PC-9 (cell line): Measurements from ENCODE around the gene HOXD10. TPM values are rescaled to one million over a fixed set of nuclear protein-coding genes. Genes with fewer than 3 reads are reported as not detected.

Experiments
- BruUV-seq: library from RNA; stranded (reverse); fragments of 400-500 nt; replicated peaks from 2 replicates; lab custom pipeline; 2021; lab: Mats Ljungman, UMichigan
- CTCF ChIA-PET: fragments of 300-600 bp; sonication (Branson Sonifier 250); formaldehyde crosslinking; loops from one replicate; lab custom pipeline; 2022; ENCODE audit warnings: antibody characterized with exemption; lab: Charles Lee
- POLR2A ChIA-PET: fragments of 300-600 bp; sonication (Branson Sonifier 250); formaldehyde crosslinking; loops from one replicate; lab custom pipeline; 2022; ENCODE audit warnings: antibody characterized with exemption; ENCODE audit not compliant: unreplicated experiment; lab: Charles Lee
- DNase-seq, 2 experiments: peaks; one replicate each; pipeline versions ENCODE4 v3.0.0 to v3.0.0-alpha.2; 2015 to 2022; ENCODE audit warnings: mixed read lengths in 1 of 2
- H2AFZ ChIP-seq: fragments of 200-600 bp; sonication (generic); 2 replicates; pipeline ENCODE4 v1.8.1; 2017; ENCODE audit warnings: antibody characterized with exemption
- H3F3A ChIP-seq: fragments of 200-600 bp; sonication (generic); 2 replicates; pipeline ENCODE4 v1.8.1; 2017; ENCODE audit warnings: antibody characterized with exemption, mild to moderate bottlenecking, low read depth; ENCODE audit not compliant: insufficient read depth
- H3K27ac ChIP-seq: fragments of 200-600 bp; sonication (generic); 2 replicates; pipeline ENCODE4 v1.6.1; 2016; ENCODE audit warnings: mixed run types
- H3K27me3 ChIP-seq: fragments of 200-600 bp; sonication (generic); 2 replicates; pipeline ENCODE4 v1.6.1; 2016; ENCODE audit warnings: low read depth, mixed run types; ENCODE audit not compliant: insufficient read depth
- H3K36me3 ChIP-seq: fragments of 200-600 bp; sonication (generic); 2 replicates; pipeline ENCODE4 v1.6.1; 2016; ENCODE audit warnings: low read depth, mixed run types
- H3K4me1 ChIP-seq: fragments of 200-600 bp; sonication (generic); replicated peaks from 2 replicates; pipeline ENCODE4 v1.6.1; 2016; ENCODE audit warnings: mixed run types; ENCODE audit not compliant: insufficient read depth
- H3K4me2 ChIP-seq: fragments of 200-600 bp; sonication (generic); 2 replicates; pipeline ENCODE4 v1.6.1; 2017; ENCODE audit warnings: mixed run types
- H3K4me3 ChIP-seq: fragments of 200-600 bp; sonication (generic); 2 replicates; pipeline ENCODE4 v1.6.1; 2016; ENCODE audit warnings: mixed run types
- H3K79me2 ChIP-seq: fragments of 200-600 bp; sonication (generic); 2 replicates; pipeline ENCODE4 v1.6.1; 2017; ENCODE audit warnings: low read depth, mixed run types
- H3K9me2 ChIP-seq: fragments of 200-600 bp; sonication (generic); 2 replicates; pipeline ENCODE4 v1.8.1; 2017; ENCODE audit warnings: mild to moderate bottlenecking; ENCODE audit not compliant: insufficient read depth
- H3K9me3 ChIP-seq: fragments of 200-600 bp; sonication (generic); 2 replicates; pipeline ENCODE4 v1.8.1; 2016; ENCODE audit warnings: low read depth; ENCODE audit not compliant: insufficient read depth
- H4K20me1 ChIP-seq: fragments of 200-600 bp; sonication (generic); 2 replicates; pipeline ENCODE4 v1.8.1; 2017; ENCODE audit not compliant: insufficient read depth
- EZH2 ChIP-seq: fragments of 200-600 bp; sonication (generic); IDR thresholded peaks from 2 replicates; pipeline ENCODE4 v1.8.0; 2017; ENCODE audit warnings: antibody characterized with exemption, low read depth
- intact Hi-C: fragments of 100-400 bp; cut with micrococcal nuclease; formaldehyde crosslinking; loops from one replicate; pipeline ENCODE4 v1.10.0; 2022; ENCODE audit not compliant: unreplicated experiment
- total RNA-seq: library from RNA; stranded (reverse); gene quantifications from 2 replicates; pipeline ENCODE4 v1.2.3, GENCODE V29; 2021
- TF ChIP-seq, protein P1 (sequence below): fragments of 200-600 bp; sonication (generic); conservative IDR thresholded peaks from 2 replicates; pipeline ENCODE4 v1.6.1; 2017; ENCODE audit warnings: mixed run types, antibody characterized with exemption, mild to moderate bottlenecking, moderate library complexity

HOXD10 gene
- total RNA-seq, 1 experiment from 2014 or later = not detected

DNA sequence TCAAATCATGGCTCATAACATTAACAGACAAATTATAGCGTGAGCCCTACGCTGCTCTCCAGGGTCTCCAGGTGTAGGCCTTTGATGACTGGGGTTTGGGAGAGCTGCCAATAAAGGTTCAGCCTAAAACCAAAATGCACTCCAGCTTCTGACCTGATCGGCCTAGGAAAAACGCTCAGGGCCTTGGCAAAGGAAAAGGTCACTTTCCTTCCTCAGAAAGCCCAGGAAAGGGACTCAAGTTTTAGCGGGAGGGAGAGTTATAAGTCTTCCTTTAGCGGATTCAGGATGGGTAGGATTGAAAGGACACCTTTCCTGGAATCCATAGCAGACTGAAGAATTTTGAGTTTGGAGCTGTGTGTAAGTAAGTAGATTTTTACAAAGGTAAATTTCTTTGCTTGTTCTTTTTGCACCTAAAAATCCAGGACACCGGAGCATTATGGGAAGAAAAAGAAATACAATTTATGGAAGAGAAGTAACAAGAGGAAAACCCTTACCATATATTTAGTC lies 41.6 kb upstream of the HOXD10 start:
- TF ChIP-seq, protein P1, sequence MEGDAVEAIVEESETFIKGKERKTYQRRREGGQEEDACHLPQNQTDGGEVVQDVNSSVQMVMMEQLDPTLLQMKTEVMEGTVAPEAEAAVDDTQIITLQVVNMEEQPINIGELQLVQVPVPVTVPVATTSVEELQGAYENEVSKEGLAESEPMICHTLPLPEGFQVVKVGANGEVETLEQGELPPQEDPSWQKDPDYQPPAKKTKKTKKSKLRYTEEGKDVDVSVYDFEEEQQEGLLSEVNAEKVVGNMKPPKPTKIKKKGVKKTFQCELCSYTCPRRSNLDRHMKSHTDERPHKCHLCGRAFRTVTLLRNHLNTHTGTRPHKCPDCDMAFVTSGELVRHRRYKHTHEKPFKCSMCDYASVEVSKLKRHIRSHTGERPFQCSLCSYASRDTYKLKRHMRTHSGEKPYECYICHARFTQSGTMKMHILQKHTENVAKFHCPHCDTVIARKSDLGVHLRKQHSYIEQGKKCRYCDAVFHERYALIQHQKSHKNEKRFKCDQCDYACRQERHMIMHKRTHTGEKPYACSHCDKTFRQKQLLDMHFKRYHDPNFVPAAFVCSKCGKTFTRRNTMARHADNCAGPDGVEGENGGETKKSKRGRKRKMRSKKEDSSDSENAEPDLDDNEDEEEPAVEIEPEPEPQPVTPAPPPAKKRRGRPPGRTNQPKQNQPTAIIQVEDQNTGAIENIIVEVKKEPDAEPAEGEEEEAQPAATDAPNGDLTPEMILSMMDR = no peak
- TF ChIP-seq EZH2 = no peak
- no peak for DNase-seq
- intact Hi-C loops = no loop called here
- Histone ChIP-seq H3K4me1 (no peaks in the 10 kb centered on the region), H3K9me2 (no peaks in the 10 kb centered on the region), H3F3A (no peaks in the 10 kb centered on the region), H3K9me3 (no peaks in the 10 kb centered on the region), H3K4me2 (0 out of 2 replicates have a peak overlapping the region, but pooled peaks have one; percentile 0), H3K4me3 (no peak overlapping the region), H4K20me1 (no peaks in the 10 kb centered on the region), H3K79me2 (no peaks in the 10 kb centered on the region), H3K27ac (no peak overlapping the region), H3K27me3 (peaks cover 79% of the 10 kb centered on the region), H3K36me3 (no peaks in the 10 kb centered on the region), H2AFZ (no peak overlapping the region)
- ChIA-PET POLR2A (no interaction called here), CTCF (no interaction called here)
- no TSS peak for BruUV-seq

DNA sequence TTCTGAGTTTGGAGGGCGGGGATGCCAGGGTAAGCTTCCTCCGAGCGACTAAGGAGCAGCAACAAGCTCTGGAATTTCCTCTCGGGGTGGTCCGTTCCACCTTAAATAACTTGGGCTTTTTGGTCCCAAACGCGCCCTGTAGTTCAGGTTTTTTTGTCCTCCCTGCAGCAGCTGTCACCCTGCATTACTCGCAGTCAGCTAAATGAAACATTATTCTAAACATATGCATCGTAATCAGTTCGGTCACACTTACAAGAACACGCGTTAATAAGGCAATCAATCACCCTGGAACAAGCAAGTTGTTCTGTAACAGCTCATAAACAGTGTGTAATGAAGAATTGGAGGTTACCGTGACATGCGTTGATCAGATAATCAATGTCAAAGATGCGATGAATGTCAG lies 41.1 kb upstream of the HOXD10 start:
- CTCF ChIA-PET = no interaction called here
- Histone ChIP-seq H3K79me2 (no peaks in the 10 kb centered on the region), H3F3A (no peaks in the 10 kb centered on the region), H3K4me2 (0 out of 2 replicates have a peak overlapping the region, but pooled peaks have one; percentile 0), H3K9me3 (no peaks in the 10 kb centered on the region), H3K27ac (no peak overlapping the region), H4K20me1 (no peaks in the 10 kb centered on the region), H3K9me2 (no peaks in the 10 kb centered on the region), H3K27me3 (peaks cover 79% of the 10 kb centered on the region), H3K4me1 (no peaks in the 10 kb centered on the region), H3K4me3 (no peak overlapping the region), H2AFZ (no peak overlapping the region), H3K36me3 (no peaks in the 10 kb centered on the region)
- no peak for DNase-seq
- no TSS peak for BruUV-seq
- no peak for TF ChIP-seq EZH2
- TF ChIP-seq, protein P1 = no peak
- POLR2A ChIA-PET = no interaction called here
- intact Hi-C loops = no loop called here

DNA sequence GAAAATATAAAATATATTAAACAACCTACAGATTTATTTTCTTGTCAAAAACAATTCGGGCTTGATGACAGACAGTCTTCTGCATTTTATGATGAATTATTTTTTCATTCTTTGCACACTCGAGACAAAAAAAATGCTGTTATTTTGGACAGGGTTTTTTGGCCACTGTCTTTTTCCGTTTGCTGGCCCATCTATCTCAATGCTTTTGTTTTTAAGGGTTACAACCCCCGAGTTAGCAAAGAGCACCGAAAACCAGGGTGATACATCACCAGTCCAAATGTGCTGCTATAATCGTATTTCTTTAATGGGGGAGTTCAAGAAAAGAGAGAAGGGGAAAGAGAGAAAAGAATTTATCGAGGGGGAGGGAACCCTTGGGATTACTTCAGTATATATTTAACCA lies 40.5 kb upstream of the HOXD10 start:
- no peaks in the 10 kb centered on the region for H3F3A ChIP-seq
- no peak for TF ChIP-seq EZH2
- TF ChIP-seq, protein P1 = no peak
- H3K27me3 ChIP-seq = peaks cover 76% of the 10 kb centered on the region
- H3K27ac ChIP-seq = no peak overlapping the region
- H3K36me3 ChIP-seq = no peaks in the 10 kb centered on the region
- no peaks in the 10 kb centered on the region for H3K9me2 ChIP-seq
- H3K4me3 ChIP-seq = no peak overlapping the region
- H3K9me3 ChIP-seq = no peaks in the 10 kb centered on the region; the same call in 1 of the 2 replicates
- ChIA-PET POLR2A (no interaction called here), CTCF (no interaction called here)
- intact Hi-C loops = no loop called here
- H4K20me1 ChIP-seq = no peaks in the 10 kb centered on the region
- H2AFZ ChIP-seq = no peak overlapping the region
- no peaks in the 10 kb centered on the region for H3K79me2 ChIP-seq
- DNase-seq = no peak
- BruUV-seq = no TSS peak
- no peak overlapping the region for H3K4me2 ChIP-seq
- no peaks in the 10 kb centered on the region for H3K4me1 ChIP-seq
